Activated CD8-positive, alpha-beta T cell treated with anti-CD3 and anti-CD28 coated beads for 36 hours (primary cell): ENCODE data around the gene UBE2H. TPM values are rescaled to one million over a fixed set of nuclear protein-coding genes. Genes with fewer than 3 reads are reported as not detected.
A peak's percentile ranks its signal among the peaks of the same experiment; 100 is the strongest.

Source experiments
- ATAC-seq: fragments of 200-7000 bp; cut with Tn5 transposase; one replicate; pipeline ENCODE4 v1.10.0; 2021; ENCODE audit warnings: mild to moderate bottlenecking, moderate library complexity
- CTCF ChIA-PET: fragments of 350-600 bp; sonication (Branson Sonifier 250); formaldehyde crosslinking; loops from one replicate; lab custom pipeline; 2021; ENCODE audit warnings: antibody characterized with exemption; lab: Charles Lee
- POLR2A ChIA-PET: fragments of 350-600 bp; sonication (Branson Sonifier 250); formaldehyde crosslinking; loops from one replicate; lab custom pipeline; 2021; ENCODE audit warnings: antibody characterized with exemption; lab: Charles Lee
- DNase-seq: peaks from one replicate; pipeline ENCODE4 v3.0.0-alpha.2; 2020
- H3K27ac Mint-ChIP-seq: one replicate; pipeline ENCODE4 v1.8.0; 2021; ENCODE audit warnings: mild to moderate bottlenecking, mixed read lengths
- H3K27me3 Mint-ChIP-seq: one replicate; pipeline ENCODE4 v1.8.0; 2021; ENCODE audit warnings: mixed read lengths
- H3K36me3 Mint-ChIP-seq: one replicate; pipeline ENCODE4 v1.8.0; 2021; ENCODE audit warnings: low read depth, mixed read lengths
- H3K4me1 Mint-ChIP-seq: one replicate; pipeline ENCODE4 v1.8.0; 2021; ENCODE audit warnings: low read depth, mixed read lengths
- H3K4me3 Mint-ChIP-seq: one replicate; pipeline ENCODE4 v1.8.0; 2021; ENCODE audit warnings: mild to moderate bottlenecking, moderate library complexity, mixed read lengths
- H3K9me3 Mint-ChIP-seq: one replicate; pipeline ENCODE4 v1.8.0; 2021; ENCODE audit warnings: mixed read lengths
- CTCF ChIP-seq: fragments of 200-600 bp; IDR thresholded peaks from one replicate; pipeline ENCODE4 v1.8.0; 2022; ENCODE audit warnings: antibody characterized with exemption, mild to moderate bottlenecking
- intact Hi-C: fragments of 100-400 bp; cut with micrococcal nuclease; formaldehyde crosslinking; loops from one replicate; pipeline ENCODE4 v1.10.0; 2022
- total RNA-seq, 2 experiments: library from RNA; stranded (reverse); gene quantifications; one replicate each; pipeline ENCODE4 v1.2.3, GENCODE V29; 2021

The UBE2H gene
- total RNA-seq, 2 experiments from 2014 or later: 22.4 to 22.6 TPM

- intact Hi-C loops: no loop called here
- Mint-ChIP-seq H3K27ac (no peak overlapping the region), H3K9me3 (no peaks in the 10 kb centered on the region), H3K27me3 (peaks cover 67% of the 10 kb centered on the region), H3K4me1 (peaks cover 43% of the 10 kb centered on the region), H3K4me3 (peak overlapping the region; percentile 7), H3K36me3 (no peaks in the 10 kb centered on the region)
- POLR2A ChIA-PET: no interaction called here
- no peak for TF ChIP-seq CTCF
- CTCF ChIA-PET: interaction anchor here (2.6 kb wide), 1 partner anchor 46 kb away, joined by 11 read pairs; no protein-coding TSS in a partner anchor
- DNase-seq (peak; percentile 16), ATAC-seq (no peak)
Measured at GRCh38 chr7:129782818-129783583, 169.8 kb downstream of the UBE2H start.

- Mint-ChIP-seq H3K4me1 (peaks cover 43% of the 10 kb centered on the region), H3K9me3 (no peaks in the 10 kb centered on the region), H3K4me3 (peak overlapping the region; percentile 45), H3K27me3 (peaks cover 67% of the 10 kb centered on the region), H3K27ac (no peak overlapping the region), H3K36me3 (no peaks in the 10 kb centered on the region)
- intact Hi-C loops: no loop called here
- CTCF ChIA-PET: interaction anchor here (2.6 kb wide), 1 partner anchor 47 kb away, joined by 11 read pairs; no protein-coding TSS in a partner anchor
- no peak for TF ChIP-seq CTCF
- POLR2A ChIA-PET: interaction anchor here (0.7 to 1.4 kb wide), 3 partner anchors 8 to 267 kb away, joined by 3 read pairs; no protein-coding TSS in a partner anchor
- DNase-seq (no peak), ATAC-seq (no peak)
Measured at GRCh38 chr7:129781928-129782817, 170.6 kb downstream of the UBE2H start.

- ChIA-PET POLR2A (interaction anchor here (0.8 to 1.4 kb wide), 3 partner anchors 9 to 44 kb away, joined by 3 read pairs; no protein-coding TSS in a partner anchor), CTCF (interaction anchor here (1.3 to 2.6 kb wide), 2 partner anchors 44 to 48 kb away, joined by 6 to 11 read pairs; no protein-coding TSS in a partner anchor)
- TF ChIP-seq CTCF: no peak
- peak; percentile 49 for DNase-seq
- Mint-ChIP-seq H3K27ac (no peak overlapping the region), H3K36me3 (no peaks in the 10 kb centered on the region), H3K9me3 (no peaks in the 10 kb centered on the region), H3K4me3 (peak overlapping the region; percentile 45), H3K27me3 (peaks cover 63% of the 10 kb centered on the region), H3K4me1 (peaks cover 39% of the 10 kb centered on the region)
- intact Hi-C loops: no loop called here
- no peak for ATAC-seq
Measured at GRCh38 chr7:129780974-129781927, 171.5 kb downstream of the UBE2H start.

Other genes starting within 250 kb of the UBE2H start
- gene ZC3HC1, start 98.4 kb upstream of the UBE2H start, total RNA-seq: 10 to 100 TPM; 21.0 to 25.0 TPM
- 10 to 100 TPM; 12.8 to 14.3 TPM for gene KLHDC10, start 117.6 kb upstream of the UBE2H start, total RNA-seq